HCT116 (cell line): ENCODE measurements around the gene PPIF. TPM values are rescaled to one million over a fixed set of nuclear protein-coding genes. Genes with fewer than 3 reads are reported as not detected.

Experiments used
- ATAC-seq: fragments of 200-7000 bp; cut with Tn5 transposase; 2 replicates; pipeline ENCODE4 v1.9.1; 2020; ENCODE audit warnings: mild to moderate bottlenecking, moderate library complexity
- BruUV-seq: library from RNA; stranded (reverse); fragments of 400-500 nt; replicated peaks from 2 replicates; lab custom pipeline; 2021; lab: Mats Ljungman, UMichigan
- CTCF ChIA-PET: fragments of 300-600 bp; sonication (Branson Sonifier 250); formaldehyde crosslinking; loops from one replicate; lab custom pipeline; 2021; ENCODE audit warnings: antibody characterized with exemption; lab: Charles Lee
- POLR2A ChIA-PET: fragments of 300-600, 350-600 bp; sonication (Branson Sonifier 250); formaldehyde crosslinking; loops from one replicate; lab custom pipeline; 2021; ENCODE audit warnings: antibody characterized with exemption; lab: Charles Lee
- RAD21 ChIA-PET, 2 experiments: fragments of 300-600 bp; sonication (Branson Sonifier 250); formaldehyde crosslinking; loops; one replicate each; lab custom pipeline; 2023; ENCODE audit warnings: low total read pairs in 2 of 2; ENCODE audit not compliant: uncharacterized antibody in 2 of 2, unreplicated experiment in 2 of 2, low non-redundant PET in 1 of 2; lab: Charles Lee
- DNase-seq: peaks from one replicate; pipeline ENCODE4 v3.0.0-alpha.2; 2010; ENCODE audit warnings: low read depth, low spot score
- H2AFZ ChIP-seq: fragments of 200-600 bp; shearing (Covaris generic), sonication (generic); 2 replicates; pipeline ENCODE4 v1.6.1; 2017; ENCODE audit warnings: low read depth, mixed run types, mixed read lengths, antibody characterized with exemption, low read length; ENCODE audit not compliant: poor library complexity, severe bottlenecking
- H3K27ac ChIP-seq: 2 replicates; pipeline ENCODE4 v1.5.1; 2012; ENCODE audit warnings: low read depth, low read length
- H3K27me3 ChIP-seq: fragments of 200-600 bp; sonication (generic); 2 replicates; pipeline ENCODE4 v1.6.1; 2016; ENCODE audit warnings: mixed run types, low read length, mixed read lengths; ENCODE audit not compliant: insufficient read depth
- H3K36me3 ChIP-seq, 2 experiments: fragments of 200-500 bp in 1 of 2; fragments of 200-600 bp in 1 of 2; sonication (Bioruptor generic) in 1 of 2; sonication (generic) in 1 of 2; 2 replicates each; pipeline versions ENCODE4 v1.5.1 to v1.6.1; 2014 to 2016; ENCODE audit warnings: low read length in 2 of 2, inconsistent platforms in 1 of 2, mixed read lengths in 1 of 2, mixed run types in 1 of 2; ENCODE audit not compliant: insufficient read depth in 2 of 2, control insufficient read depth in 1 of 2
- H3K4me1 ChIP-seq, 2 experiments: fragments of 200-600 bp in 1 of 2; sonication (generic) in 1 of 2; 2 replicates each; pipeline versions ENCODE4 v1.5.1 to v1.6.1; 2012 to 2017; ENCODE audit warnings: low read length in 2 of 2, inconsistent platforms in 1 of 2, mild to moderate bottlenecking in 1 of 2, mixed read lengths in 1 of 2, mixed run types in 1 of 2, moderate library complexity in 1 of 2; ENCODE audit not compliant: insufficient read depth in 2 of 2, control insufficient read depth in 1 of 2
- H3K4me2 ChIP-seq: fragments of 200-600 bp; sonication (generic); 2 replicates; pipeline ENCODE4 v1.6.1; 2017; ENCODE audit warnings: mixed run types, low read length, mixed read lengths
- H3K4me3 ChIP-seq, 2 experiments: fragments of 200-600 bp in 1 of 2; sonication (generic) in 1 of 2; replicated peaks in 1 of 2; 2 replicates each; pipeline ENCODE4 v1.5.1; 2011 to 2016; ENCODE audit warnings: low read length in 2 of 2, control low read depth in 1 of 2, low read depth in 1 of 2, mild to moderate bottlenecking in 1 of 2, mixed read lengths in 1 of 2, mixed run types in 1 of 2
- H3K79me2 ChIP-seq: fragments of 200-600 bp; sonication (generic); 2 replicates; pipeline ENCODE4 v1.6.1; 2017; ENCODE audit warnings: mild to moderate bottlenecking, mixed run types, low read length, moderate library complexity, mixed read lengths; ENCODE audit not compliant: insufficient read depth
- H3K9ac ChIP-seq: fragments of 200-600 bp; sonication (generic); 2 replicates; pipeline ENCODE4 v1.6.1; 2016; ENCODE audit warnings: low read length, mixed read lengths
- H3K9me2 ChIP-seq: fragments of 200-600 bp; sonication (generic), shearing (Covaris generic); 2 replicates; pipeline ENCODE4 v1.6.1; 2017; ENCODE audit warnings: mixed run types, mild to moderate bottlenecking, moderate library complexity; ENCODE audit not compliant: insufficient read depth
- H3K9me3 ChIP-seq, 2 experiments: fragments of 200-500 bp in 1 of 2; fragments of 200-600 bp in 1 of 2; sonication (Bioruptor generic) in 1 of 2; sonication (generic) in 1 of 2; 2 replicates each; pipeline ENCODE4 v1.6.1; 2014 to 2017; ENCODE audit warnings: low read length in 2 of 2, mixed read lengths in 2 of 2, inconsistent platforms in 1 of 2, low read depth in 1 of 2, mild to moderate bottlenecking in 1 of 2, mixed run types in 1 of 2, moderate library complexity in 1 of 2; ENCODE audit not compliant: control insufficient read depth in 1 of 2, insufficient read depth in 1 of 2
- H4K20me1 ChIP-seq: fragments of 200-600 bp; sonication (generic), shearing (Covaris generic); 2 replicates; pipeline ENCODE4 v1.6.1; 2017; ENCODE audit warnings: mixed run types, mild to moderate bottlenecking, moderate library complexity; ENCODE audit not compliant: insufficient read depth
- CBX3 ChIP-seq: IDR thresholded peaks from 2 replicates; pipeline ENCODE4 v1.6.1; 2012; ENCODE audit warnings: low read depth
- EGR1 ChIP-seq: IDR thresholded peaks from 2 replicates; pipeline ENCODE4 v1.6.1; 2012; ENCODE audit warnings: low read depth
- ELF1 ChIP-seq: IDR thresholded peaks from 2 replicates; pipeline ENCODE4 v1.6.1; 2012; ENCODE audit warnings: low read depth, borderline replicate concordance
- EZH2phosphoT487 ChIP-seq: fragments of 200-600 bp; IDR thresholded peaks from 2 replicates; pipeline ENCODE4 v1.6.1; 2018; ENCODE audit warnings: antibody characterized with exemption, borderline replicate concordance
- POLR2A ChIP-seq: IDR thresholded peaks from 2 replicates; pipeline ENCODE4 v1.7.0; 2011; ENCODE audit warnings: borderline replicate concordance; ENCODE audit not compliant: insufficient read depth, insufficient read length; ENCODE audit errors: extremely low read depth
- ZBTB33 ChIP-seq: IDR thresholded peaks from 2 replicates; pipeline ENCODE4 v1.6.1; 2011; ENCODE audit warnings: mild to moderate bottlenecking, low read length, moderate library complexity; ENCODE audit not compliant: insufficient replicate concordance; ENCODE audit errors: extremely low read depth
- ZNF274 ChIP-seq: fragments of 200-500 bp; sonication (Bioruptor generic); IDR thresholded peaks from 2 replicates; pipeline ENCODE4 v1.6.1; 2014; ENCODE audit warnings: mild to moderate bottlenecking, low read depth, low read length, inconsistent platforms
- intact Hi-C: fragments of 100-400 bp; cut with micrococcal nuclease; formaldehyde crosslinking; loops from 2 replicates; pipeline ENCODE4 v1.10.0; 2022
- total RNA-seq: library from RNA; stranded (reverse); gene quantifications from one replicate; pipeline ENCODE4 v1.2.1, GENCODE V29; 2021; ENCODE audit not compliant: unreplicated experiment
- TF ChIP-seq, protein P1 (sequence below), 3 experiments: fragments of 200-600 bp in 1 of 3; sonication (generic) in 1 of 3; IDR thresholded peaks in 2 of 3; conservative IDR thresholded peaks in 1 of 3; 2 replicates each; pipeline ENCODE4 v1.5.1; 2012 to 2017; ENCODE audit warnings: low read depth in 2 of 3, low read length in 2 of 3, antibody characterized with exemption in 1 of 3, borderline replicate concordance in 1 of 3, control low read depth in 1 of 3, mild to moderate bottlenecking in 1 of 3, mixed read lengths in 1 of 3, mixed run types in 1 of 3, moderate library complexity in 1 of 3; ENCODE audit not compliant: insufficient read depth in 1 of 3
- TF ChIP-seq, protein P2 (sequence below): IDR thresholded peaks from 2 replicates; pipeline ENCODE4 v1.6.1; 2012

Gene PPIF
- total RNA-seq, 1 experiment from 2014 or later = 85.0 TPM

DNA sequence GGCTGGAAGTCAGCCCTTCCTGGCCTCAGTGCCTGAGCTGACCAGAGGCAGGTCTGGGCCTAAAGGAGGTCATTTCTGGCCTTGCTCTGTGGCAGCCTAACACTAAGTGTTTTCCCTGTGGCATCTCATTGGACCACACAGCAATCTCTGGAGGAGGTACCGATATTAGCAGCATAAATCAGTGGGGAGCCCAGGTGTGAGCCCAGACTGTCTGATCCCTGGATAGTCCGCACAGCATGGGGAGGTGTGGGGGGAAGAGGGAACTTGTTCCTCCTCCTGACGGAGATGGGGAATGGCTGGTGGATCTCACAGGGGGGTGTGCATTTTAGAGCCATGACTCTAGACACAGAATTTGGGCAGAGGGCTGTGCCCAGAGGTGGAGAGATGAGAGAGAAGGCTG is 11.0 kb upstream of the PPIF start:
- H3K4me2 ChIP-seq = no peak overlapping the region
- no peaks in the 10 kb centered on the region for H3K9me3 ChIP-seq
- H3K27me3 ChIP-seq = no peaks in the 10 kb centered on the region
- no peaks in the 10 kb centered on the region for H3K79me2 ChIP-seq
- no peak overlapping the region for H2AFZ ChIP-seq
- no peaks in the 10 kb centered on the region for H3K9me2 ChIP-seq
- ChIA-PET CTCF (interaction anchor here (1.5 kb wide), 1 partner anchor 38 kb away, joined by 3 read pairs; no protein-coding TSS in a partner anchor), POLR2A (no interaction called here), RAD21 (no interaction called here)
- H4K20me1 ChIP-seq = no peaks in the 10 kb centered on the region
- no peaks in the 10 kb centered on the region for H3K36me3 ChIP-seq
- peaks cover 0 to 23% of the 10 kb centered on the region in 2 experiments; a peak in 2 of 4 replicates for H3K4me1 ChIP-seq
- ATAC-seq (no peak), DNase-seq (no peak)
- intact Hi-C loops = no loop called here
- BruUV-seq = no TSS peak
- no peak overlapping the region for H3K4me3 ChIP-seq
- H3K9ac ChIP-seq = no peak overlapping the region
- TF ChIP-seq ELF1 (no peak), EZH2phosphoT487 (no peak), ZNF274 (no peak), EGR1 (no peak), CBX3 (no peak), ZBTB33 (no peak), POLR2A (no peak)
- TF ChIP-seq, protein P1, sequence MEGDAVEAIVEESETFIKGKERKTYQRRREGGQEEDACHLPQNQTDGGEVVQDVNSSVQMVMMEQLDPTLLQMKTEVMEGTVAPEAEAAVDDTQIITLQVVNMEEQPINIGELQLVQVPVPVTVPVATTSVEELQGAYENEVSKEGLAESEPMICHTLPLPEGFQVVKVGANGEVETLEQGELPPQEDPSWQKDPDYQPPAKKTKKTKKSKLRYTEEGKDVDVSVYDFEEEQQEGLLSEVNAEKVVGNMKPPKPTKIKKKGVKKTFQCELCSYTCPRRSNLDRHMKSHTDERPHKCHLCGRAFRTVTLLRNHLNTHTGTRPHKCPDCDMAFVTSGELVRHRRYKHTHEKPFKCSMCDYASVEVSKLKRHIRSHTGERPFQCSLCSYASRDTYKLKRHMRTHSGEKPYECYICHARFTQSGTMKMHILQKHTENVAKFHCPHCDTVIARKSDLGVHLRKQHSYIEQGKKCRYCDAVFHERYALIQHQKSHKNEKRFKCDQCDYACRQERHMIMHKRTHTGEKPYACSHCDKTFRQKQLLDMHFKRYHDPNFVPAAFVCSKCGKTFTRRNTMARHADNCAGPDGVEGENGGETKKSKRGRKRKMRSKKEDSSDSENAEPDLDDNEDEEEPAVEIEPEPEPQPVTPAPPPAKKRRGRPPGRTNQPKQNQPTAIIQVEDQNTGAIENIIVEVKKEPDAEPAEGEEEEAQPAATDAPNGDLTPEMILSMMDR (IDR thresholded peaks at IDR 0.05 in 2 of 3, conservative IDR thresholded peaks at IDR 0.05 in 1 of 3; ENCODE audit: borderline replicate concordance in 1 of 3, insufficient read depth in 1 of 3, low read depth in 2 of 3, low read length in 2 of 3) = no peak
- TF ChIP-seq, protein P2, sequence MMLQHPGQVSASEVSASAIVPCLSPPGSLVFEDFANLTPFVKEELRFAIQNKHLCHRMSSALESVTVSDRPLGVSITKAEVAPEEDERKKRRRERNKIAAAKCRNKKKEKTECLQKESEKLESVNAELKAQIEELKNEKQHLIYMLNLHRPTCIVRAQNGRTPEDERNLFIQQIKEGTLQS = no peak
- TF ChIP-seq, all 23 proteins: peak for 0
- no peak overlapping the region for H3K27ac ChIP-seq
